GM19099 (cell line): Measurements from ENCODE around the gene PELI2.

ENCODE experiments used
- POLR2A ChIP-seq: IDR thresholded peaks from 3 replicates; pipeline ENCODE4 v1.6.1; 2011; ENCODE audit warnings: low read depth; ENCODE audit not compliant: insufficient read length; ENCODE audit errors: extremely low read depth

Gene PELI2

GRCh38 chr14:56131004-56131864 lies 13.0 kb downstream of the PELI2 start:
- TF ChIP-seq POLR2A = no peak

DNA sequence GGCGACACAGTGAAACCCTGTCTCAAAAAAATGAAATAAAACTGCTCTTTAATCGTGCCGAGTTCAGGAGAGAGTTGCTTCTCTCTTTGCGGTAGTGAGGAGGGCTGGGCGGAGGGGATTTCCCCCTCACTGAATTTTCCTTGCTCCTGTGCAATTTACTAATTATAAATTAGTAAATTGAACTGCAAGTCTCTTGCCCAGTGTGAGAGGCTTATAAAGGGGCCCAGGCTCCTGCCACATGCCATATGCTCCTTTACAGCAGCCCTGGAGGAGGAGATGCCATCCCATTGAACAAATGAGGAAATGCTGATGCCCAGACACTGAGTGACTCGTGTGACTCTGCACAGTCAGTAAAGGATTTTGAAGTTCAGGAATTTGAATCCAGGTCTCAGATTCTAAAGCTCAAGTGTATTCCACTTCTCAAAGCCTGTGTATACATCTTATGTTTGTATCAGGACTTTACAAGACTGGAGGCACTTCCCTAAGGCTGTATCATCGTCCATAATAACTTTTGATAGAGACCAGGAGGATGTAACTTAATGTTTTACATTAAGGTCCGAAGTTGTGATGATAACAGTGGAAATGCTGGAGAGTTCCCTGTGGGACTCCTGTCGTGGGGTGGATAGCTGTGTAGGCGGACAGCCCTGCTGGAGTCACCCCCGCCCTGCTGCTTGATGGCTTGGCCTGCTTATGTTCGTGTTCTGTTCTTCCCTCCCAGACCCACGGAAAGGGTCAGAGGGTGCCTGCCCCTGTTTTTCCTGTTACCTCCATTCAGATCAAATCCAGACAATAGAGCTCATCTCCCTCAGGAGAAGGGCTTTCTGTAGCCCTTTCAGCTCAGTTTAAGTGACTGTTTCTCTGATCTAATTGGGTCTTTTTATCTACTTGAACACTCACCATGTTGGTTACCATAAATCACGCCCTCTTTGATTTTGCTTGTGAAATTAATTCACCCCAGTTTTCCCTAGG lies 13.9 kb downstream of the PELI2 start:
- TF ChIP-seq POLR2A = no peak

- TF ChIP-seq POLR2A = no peak
Observed at GRCh38 chr14:56133547-56133946, 15.3 kb downstream of the PELI2 start.

DNA sequence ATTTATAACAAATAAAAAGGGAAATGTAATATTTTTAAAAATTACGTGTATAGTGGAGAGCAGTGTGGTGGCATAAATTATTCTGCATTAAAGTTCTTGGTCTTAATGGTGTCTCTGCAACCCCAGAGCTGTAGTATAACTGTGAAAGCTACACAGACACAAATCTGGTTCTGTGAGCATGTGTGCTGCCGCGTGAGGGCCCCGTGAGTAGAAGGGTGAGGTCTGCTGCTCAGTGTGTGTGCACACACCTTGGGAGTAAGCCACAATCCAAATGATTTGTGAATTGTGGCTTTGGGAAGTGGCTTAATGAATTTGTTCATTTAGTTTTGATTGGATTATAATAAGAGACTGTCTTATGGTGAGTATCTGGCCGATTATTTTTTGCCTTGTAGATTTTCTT lies 16.8 kb downstream of the PELI2 start:
- TF ChIP-seq POLR2A = no peak

- no peak for TF ChIP-seq POLR2A
Observed at GRCh38 chr14:56135668-56136067, 17.5 kb downstream of the PELI2 start.

GRCh38 chr14:56136571-56137452 lies 18.6 kb downstream of the PELI2 start:
- no peak for TF ChIP-seq POLR2A

DNA sequence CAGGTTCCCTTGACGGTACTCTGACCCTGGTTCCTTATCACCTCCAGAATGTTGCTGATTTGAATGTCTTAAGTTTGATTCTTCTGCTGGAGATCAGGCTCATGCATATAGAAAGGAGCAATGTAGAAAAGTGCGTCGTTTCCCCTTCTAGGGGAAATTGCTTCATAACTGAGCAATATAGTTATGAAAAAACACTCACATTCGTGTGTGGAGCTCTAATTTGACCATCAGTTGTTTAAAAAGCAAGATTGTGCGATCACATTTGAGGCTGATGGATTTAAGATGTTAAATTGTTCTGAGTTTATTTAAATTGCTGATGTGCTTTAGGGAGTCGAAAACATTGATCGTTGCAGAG lies 19.2 kb downstream of the PELI2 start:
- TF ChIP-seq POLR2A = no peak

DNA sequence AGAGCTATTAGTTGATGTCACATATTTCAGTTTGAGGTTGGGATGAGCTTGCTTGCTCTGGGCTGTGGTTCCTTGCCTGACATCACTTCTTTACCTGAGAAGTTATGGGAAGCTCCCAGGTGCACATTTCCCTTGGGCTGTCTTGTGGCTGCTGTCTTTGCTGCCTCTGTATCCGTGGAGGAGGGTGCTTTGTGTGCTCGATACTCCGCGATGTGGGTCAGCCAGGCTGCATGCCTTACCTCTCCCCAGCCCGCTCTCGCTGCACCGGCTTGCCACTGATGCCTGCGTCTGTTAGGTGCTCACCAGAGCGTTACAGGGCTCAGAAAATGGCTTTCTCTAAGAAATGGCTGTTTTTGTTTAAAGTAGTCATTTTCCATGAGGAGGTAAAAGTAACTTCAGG lies 19.6 kb downstream of the PELI2 start:
- no peak for TF ChIP-seq POLR2A

GRCh38 chr14:56138928-56139327 lies 20.7 kb downstream of the PELI2 start:
- TF ChIP-seq POLR2A = no peak

GRCh38 chr14:56142314-56142713 lies 24.1 kb downstream of the PELI2 start:
- no peak for TF ChIP-seq POLR2A

GRCh38 chr14:56143025-56143424 lies 24.8 kb downstream of the PELI2 start:
- TF ChIP-seq POLR2A = no peak

DNA sequence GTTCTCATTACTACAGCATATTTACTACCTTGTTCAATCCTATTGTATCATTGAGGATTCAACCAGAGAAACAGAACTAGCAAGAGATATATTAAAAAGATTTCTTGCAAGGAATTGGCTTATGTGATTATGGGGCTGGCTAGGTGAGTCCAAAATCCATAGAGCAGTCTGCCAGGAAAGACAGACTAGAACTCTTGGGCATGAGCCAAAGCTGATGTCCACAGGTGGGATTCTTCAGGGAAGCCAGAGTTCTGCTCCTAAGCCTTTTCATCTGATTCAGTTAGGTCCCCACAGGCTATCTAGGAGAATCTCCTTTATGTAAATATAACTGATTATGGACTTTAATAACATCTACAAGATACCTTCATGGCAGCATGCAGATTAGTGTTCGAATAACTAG lies 26.0 kb downstream of the PELI2 start:
- no peak for TF ChIP-seq POLR2A

DNA sequence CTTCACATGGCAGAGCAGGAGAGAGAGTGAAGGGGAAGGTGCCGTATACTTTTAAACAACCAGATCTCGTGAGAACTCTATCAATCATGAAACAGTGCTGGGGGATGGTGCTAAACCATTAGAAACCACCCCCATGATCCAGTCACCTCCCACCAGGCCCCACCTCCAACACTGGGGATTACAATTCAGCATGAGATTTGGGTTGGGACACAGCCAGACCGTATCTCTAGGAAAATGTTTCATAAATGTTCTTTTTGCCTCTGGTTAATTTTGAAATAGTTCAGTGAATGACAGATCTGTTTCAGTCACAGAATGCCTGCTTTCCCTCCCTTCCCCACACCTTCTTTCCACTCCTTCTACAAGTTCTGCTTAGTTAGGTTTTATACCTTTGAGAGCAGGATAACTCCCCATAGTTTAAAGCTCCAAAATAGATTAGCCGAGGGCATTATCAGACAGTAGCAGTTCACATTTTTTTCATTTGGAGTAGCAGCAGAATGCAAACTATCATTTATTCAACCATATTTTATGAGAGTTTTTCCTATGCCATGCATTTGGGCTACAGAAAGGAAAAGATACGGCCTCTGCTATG lies 27.1 kb downstream of the PELI2 start:
- no peak for TF ChIP-seq POLR2A

DNA sequence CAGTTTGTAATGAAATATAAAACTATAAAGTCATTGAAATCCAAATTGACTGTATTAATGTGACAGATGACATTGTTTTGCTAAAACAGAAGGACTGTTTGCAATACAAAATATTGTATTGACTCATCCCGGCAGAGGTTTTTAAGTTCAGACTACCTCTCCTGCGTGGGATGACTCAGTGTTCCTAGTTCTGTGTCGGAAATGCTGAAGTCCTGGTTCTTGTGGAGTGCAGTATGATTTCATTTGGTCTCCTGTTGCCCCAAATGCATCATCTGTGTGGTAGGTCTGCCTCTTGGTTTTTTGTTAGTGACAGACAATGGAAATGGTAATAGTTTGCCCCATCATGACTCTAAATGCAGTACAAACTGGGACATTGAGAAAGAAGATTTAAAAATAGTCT lies 27.8 kb downstream of the PELI2 start:
- no peak for TF ChIP-seq POLR2A
